T-helper 1 cell treated with Interleukin-12 subunit alpha and Interleukin-12 subunit beta and Interleukin-4 antibody, amounts not matched to agents 30 ng/mL and 1 ng/mL, for 36 hours (primary cell): ENCODE results near the gene OSBPL10. TPM values are rescaled to one million over a fixed set of nuclear protein-coding genes. Genes with fewer than 3 reads are reported as not detected.

Source experiments
- intact Hi-C: fragments of 100-400 bp; cut with micrococcal nuclease; formaldehyde crosslinking; loops from one replicate; pipeline ENCODE4 v1.15.1; 2024
- total RNA-seq: library from RNA; stranded (reverse); gene quantifications from 2 replicates; pipeline ENCODE4 v1.2.3, GENCODE V29; 2022

Gene OSBPL10
- total RNA-seq, 1 donor from 2014 or later: 4.7 TPM

- intact Hi-C loops: loop anchor here (10.0 kb wide), 1 partner anchor 1398 kb away; no protein-coding TSS in a partner anchor
Measured at GRCh38 chr3:31752305-31753049, 228.6 kb downstream of the OSBPL10 start.

GRCh38 chr3:31750341-31750740 lies 230.7 kb downstream of the OSBPL10 start:
- intact Hi-C loops: loop anchor here (10.0 kb wide), 1 partner anchor 1396 kb away; no protein-coding TSS in a partner anchor

- intact Hi-C loops: no loop called here
Measured at GRCh38 chr3:31748933-31749295, 232.1 kb downstream of the OSBPL10 start.

GRCh38 chr3:31748281-31748932 lies 232.7 kb downstream of the OSBPL10 start:
- intact Hi-C loops: no loop called here

- intact Hi-C loops: no loop called here
Measured at GRCh38 chr3:31747785-31748184, 233.3 kb downstream of the OSBPL10 start.

GRCh38 chr3:31744913-31745312 lies 236.1 kb downstream of the OSBPL10 start:
- intact Hi-C loops: no loop called here

- intact Hi-C loops: no loop called here
Measured at GRCh38 chr3:31743331-31744089, 237.6 kb downstream of the OSBPL10 start.

- intact Hi-C loops: no loop called here
Measured at GRCh38 chr3:31740397-31740796, 240.7 kb downstream of the OSBPL10 start.

- intact Hi-C loops: no loop called here
Measured at GRCh38 chr3:31738412-31738811, 242.7 kb downstream of the OSBPL10 start.

- intact Hi-C loops: no loop called here
Measured at GRCh38 chr3:31735667-31736066, 245.4 kb downstream of the OSBPL10 start.

GRCh38 chr3:31733234-31733667 lies 247.8 kb downstream of the OSBPL10 start:
- intact Hi-C loops: no loop called here

- intact Hi-C loops: no loop called here
Measured at GRCh38 chr3:31732548-31732947, 248.5 kb downstream of the OSBPL10 start.

GRCh38 chr3:31729573-31729972 lies 251.5 kb downstream of the OSBPL10 start:
- intact Hi-C loops: loop anchor here (10.0 kb wide), 1 partner anchor 415 kb away; no protein-coding TSS in a partner anchor

GRCh38 chr3:31729082-31729481 lies 252.0 kb downstream of the OSBPL10 start:
- intact Hi-C loops: loop anchor here (10.0 kb wide), 1 partner anchor 416 kb away; no protein-coding TSS in a partner anchor

GRCh38 chr3:31728403-31728802 lies 252.7 kb downstream of the OSBPL10 start:
- intact Hi-C loops: loop anchor here (10.0 kb wide), 1 partner anchor 416 kb away; no protein-coding TSS in a partner anchor

- intact Hi-C loops: loop anchor here (10.0 kb wide), 1 partner anchor 419 kb away; no protein-coding TSS in a partner anchor
Measured at GRCh38 chr3:31725976-31726375, 255.1 kb downstream of the OSBPL10 start.

- intact Hi-C loops: loop anchor here (10.0 kb wide), 1 partner anchor 419 kb away; no protein-coding TSS in a partner anchor
Measured at GRCh38 chr3:31725568-31725967, 255.5 kb downstream of the OSBPL10 start.

GRCh38 chr3:31724651-31725050 lies 256.4 kb downstream of the OSBPL10 start:
- intact Hi-C loops: loop anchor here (1.0 to 10.0 kb wide), 2 partner anchors 44 to 420 kb away; no protein-coding TSS in a partner anchor

GRCh38 chr3:31724116-31724515 lies 256.9 kb downstream of the OSBPL10 start:
- intact Hi-C loops: loop anchor here (1.0 to 10.0 kb wide), 2 partner anchors 44 to 421 kb away; no protein-coding TSS in a partner anchor

GRCh38 chr3:31723701-31724100 lies 257.4 kb downstream of the OSBPL10 start:
- intact Hi-C loops: loop anchor here (1.0 to 10.0 kb wide), 2 partner anchors 45 to 421 kb away; no protein-coding TSS in a partner anchor

GRCh38 chr3:31721676-31722075 lies 259.4 kb downstream of the OSBPL10 start:
- intact Hi-C loops: loop anchor here (10.0 kb wide), 1 partner anchor 423 kb away; no protein-coding TSS in a partner anchor
